Measurements from ENCODE around the gene JPH4.

GRCh38 chr14:23566778-23567185 lies 11.8 kb downstream of the JPH4 start:
- peak; percentile 14 for TF ChIP-seq CTCF (IDR thresholded peaks at IDR 0.05; ENCODE audit: poor library complexity)
- TF ChIP-seq EZH2 (IDR thresholded peaks at IDR 0.05; ENCODE audit: borderline replicate concordance): no peak
